SK-N-SH treated with all-trans-retinoic acid at 6 μM for 48 hours (cell line): ENCODE data around the gene GIPC3.

Source experiments
- RARB ChIP-seq: fragments of 250-450 bp; sonication (Bioruptor Pico); IDR thresholded peaks from 2 replicates; pipeline ENCODE4 v1.8.0; 2021; ENCODE audit warnings: mild to moderate bottlenecking, moderate library complexity
- ZFP3 ChIP-seq: fragments of 250-450 bp; sonication (Bioruptor Pico); IDR thresholded peaks from 2 replicates; pipeline ENCODE4 v1.5.0; 2020; ENCODE audit warnings: mild to moderate bottlenecking, moderate library complexity

DNA sequence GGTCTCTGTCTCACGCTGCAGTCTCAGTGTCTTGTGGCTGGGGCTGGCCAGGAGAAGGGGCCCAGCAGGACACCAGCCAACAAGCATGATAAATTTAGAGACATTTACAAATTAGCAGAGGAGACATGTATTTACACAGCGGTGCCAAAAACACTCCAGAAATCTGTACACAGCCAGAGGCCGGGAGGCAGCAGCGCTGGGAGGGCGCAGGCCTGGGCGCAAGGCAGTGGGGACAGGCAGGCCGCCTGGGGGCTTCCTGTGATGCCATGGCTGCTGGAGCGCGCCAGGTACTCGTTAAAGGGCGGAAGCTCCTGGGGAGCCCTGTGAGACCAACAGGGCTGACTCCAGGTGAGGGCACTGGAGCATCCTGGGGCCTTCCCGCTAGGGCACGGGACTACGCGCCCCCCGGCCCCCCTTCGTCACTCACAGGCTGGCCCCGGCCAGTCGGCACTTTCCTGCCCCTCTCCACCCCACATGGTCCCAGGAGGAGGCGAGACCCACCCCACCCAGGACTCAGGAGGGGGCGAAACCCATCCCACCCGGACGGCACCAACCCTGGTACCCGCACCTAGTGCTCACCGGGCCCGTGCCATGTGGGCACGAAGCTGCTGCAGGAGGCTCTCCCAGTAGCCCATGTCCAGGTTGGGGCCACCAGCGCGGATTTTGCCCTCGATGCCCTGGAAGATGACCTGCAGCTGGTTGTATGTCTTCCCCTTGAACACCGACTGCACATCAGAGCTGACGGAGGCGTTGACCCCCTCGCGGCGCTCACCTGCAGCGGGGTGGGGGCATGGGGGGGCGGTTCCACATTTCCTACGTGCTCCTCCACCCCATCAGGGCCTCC, 28.8 kb downstream of the GIPC3 start:
- TF ChIP-seq RARB (CRISPR knock-in tag) (no peak), ZFP3 (CRISPR knock-in tag) (no peak)
